ENCODE results near the gene TM4SF20. TPM values are rescaled to one million over a fixed set of nuclear protein-coding genes. Genes with fewer than 3 reads are reported as not detected.
"Not testable (repeated sequence)": the region's sequence is repeated elsewhere in the genome, so short reads cannot be mapped to it uniquely, and the experiment has no call there.

Gene TM4SF20
- total and polyA plus RNA-seq, 10 of the 15 experiments (the other 5 are each of a cell fraction or from before 2014, with no cell fraction given), result 0.04 to 0.07 TPM; not detected in 8

DNA sequence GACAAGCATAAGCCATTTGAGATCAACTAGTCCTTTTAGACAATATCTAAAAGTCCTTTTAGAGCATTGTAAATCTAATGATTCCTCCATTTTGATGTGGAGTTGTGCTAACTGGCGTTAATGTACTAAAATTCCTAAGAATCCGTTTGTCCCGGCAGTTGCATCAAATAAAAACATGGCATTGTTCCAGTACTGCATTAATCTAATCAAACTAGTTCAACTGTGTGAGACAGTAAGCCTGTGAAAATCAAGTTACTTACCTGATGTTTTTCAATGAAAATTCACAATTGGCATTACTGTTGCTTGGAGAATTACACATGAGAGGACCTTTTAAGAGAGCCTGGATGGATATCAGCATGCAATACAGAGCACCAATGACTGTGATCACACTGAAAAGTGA, 13.3 kb downstream of the TM4SF20 start:
- BruUV-seq (replicated peaks), result no TSS peak
- no peak overlapping the region for H3K9ac ChIP-seq (ENCODE audit: control insufficient read depth, insufficient read depth, low read length)
- ChIA-PET SMC1A (ENCODE audit: uncharacterized antibody, unreplicated experiment) (no interaction called here), POLR2A (no interaction called here), RAD21 (ENCODE audit: unreplicated experiment) (no interaction called here), CTCF (no interaction called here)
- no peak overlapping the region for H3K4me3 ChIP-seq
- no peaks in the 10 kb centered on the region for H3K79me2 ChIP-seq (ENCODE audit: control insufficient read depth, insufficient read depth, low read length)
- H2AFZ ChIP-seq (ENCODE audit: control insufficient read depth, low read depth, low read length), result no peak overlapping the region
- ATAC-seq (no peak), DNase-seq (ENCODE audit: low read depth, low spot score) (no peak), FAIRE-seq (no peak)
- no peaks in the 10 kb centered on the region for H3K9me3 ChIP-seq (replicated peaks; ENCODE audit: control insufficient read depth, insufficient read depth, low read length)
- 0 out of 4 replicates have a peak, but pooled peaks cover 0 to under 1% of the 10 kb centered on the region in 2 experiments for H3K36me3 ChIP-seq (ENCODE audit: control insufficient read depth in 2 of 2, insufficient read depth in 2 of 2, low read length in 1 of 2)
- in situ Hi-C loops (cut with MboI) (no loop called here), intact Hi-C loops (cut with micrococcal nuclease; ENCODE audit: unreplicated experiment) (no loop called here)
- TF ChIP-seq FOXK2 (IDR thresholded peaks at IDR 0.05) (no peak), MTA2 (IDR thresholded peaks at IDR 0.05; ENCODE audit: low read depth) (no peak), PAX5 (IDR thresholded peaks at IDR 0.05; ENCODE audit: borderline replicate concordance, low read depth, low read length) (no peak), BCL11A (IDR thresholded peaks at IDR 0.05; ENCODE audit: low read depth, low read length) (no peak), EED (IDR thresholded peaks at IDR 0.05; ENCODE audit: low read depth) (no peak), NR2C2 (IDR thresholded peaks at IDR 0.05; ENCODE audit: borderline replicate concordance, control insufficient read depth, insufficient read length, low read depth) (no peak)
- TF ChIP-seq, protein P1, sequence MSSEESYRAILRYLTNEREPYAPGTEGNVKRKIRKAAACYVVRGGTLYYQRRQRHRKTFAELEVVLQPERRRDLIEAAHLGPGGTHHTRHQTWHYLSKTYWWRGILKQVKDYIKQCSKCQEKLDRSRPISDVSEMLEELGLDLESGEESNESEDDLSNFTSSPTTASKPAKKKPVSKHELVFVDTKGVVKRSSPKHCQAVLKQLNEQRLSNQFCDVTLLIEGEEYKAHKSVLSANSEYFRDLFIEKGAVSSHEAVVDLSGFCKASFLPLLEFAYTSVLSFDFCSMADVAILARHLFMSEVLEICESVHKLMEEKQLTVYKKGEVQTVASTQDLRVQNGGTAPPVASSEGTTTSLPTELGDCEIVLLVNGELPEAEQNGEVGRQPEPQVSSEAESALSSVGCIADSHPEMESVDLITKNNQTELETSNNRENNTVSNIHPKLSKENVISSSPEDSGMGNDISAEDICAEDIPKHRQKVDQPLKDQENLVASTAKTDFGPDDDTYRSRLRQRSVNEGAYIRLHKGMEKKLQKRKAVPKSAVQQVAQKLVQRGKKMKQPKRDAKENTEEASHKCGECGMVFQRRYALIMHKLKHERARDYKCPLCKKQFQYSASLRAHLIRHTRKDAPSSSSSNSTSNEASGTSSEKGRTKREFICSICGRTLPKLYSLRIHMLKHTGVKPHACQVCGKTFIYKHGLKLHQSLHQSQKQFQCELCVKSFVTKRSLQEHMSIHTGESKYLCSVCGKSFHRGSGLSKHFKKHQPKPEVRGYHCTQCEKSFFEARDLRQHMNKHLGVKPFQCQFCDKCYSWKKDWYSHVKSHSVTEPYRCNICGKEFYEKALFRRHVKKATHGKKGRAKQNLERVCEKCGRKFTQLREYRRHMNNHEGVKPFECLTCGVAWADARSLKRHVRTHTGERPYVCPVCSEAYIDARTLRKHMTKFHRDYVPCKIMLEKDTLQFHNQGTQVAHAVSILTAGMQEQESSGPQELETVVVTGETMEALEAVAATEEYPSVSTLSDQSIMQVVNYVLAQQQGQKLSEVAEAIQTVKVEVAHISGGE (CRISPR knock-in tag; IDR thresholded peaks at IDR 0.05), result no peak
- TF ChIP-seq, protein P2, sequence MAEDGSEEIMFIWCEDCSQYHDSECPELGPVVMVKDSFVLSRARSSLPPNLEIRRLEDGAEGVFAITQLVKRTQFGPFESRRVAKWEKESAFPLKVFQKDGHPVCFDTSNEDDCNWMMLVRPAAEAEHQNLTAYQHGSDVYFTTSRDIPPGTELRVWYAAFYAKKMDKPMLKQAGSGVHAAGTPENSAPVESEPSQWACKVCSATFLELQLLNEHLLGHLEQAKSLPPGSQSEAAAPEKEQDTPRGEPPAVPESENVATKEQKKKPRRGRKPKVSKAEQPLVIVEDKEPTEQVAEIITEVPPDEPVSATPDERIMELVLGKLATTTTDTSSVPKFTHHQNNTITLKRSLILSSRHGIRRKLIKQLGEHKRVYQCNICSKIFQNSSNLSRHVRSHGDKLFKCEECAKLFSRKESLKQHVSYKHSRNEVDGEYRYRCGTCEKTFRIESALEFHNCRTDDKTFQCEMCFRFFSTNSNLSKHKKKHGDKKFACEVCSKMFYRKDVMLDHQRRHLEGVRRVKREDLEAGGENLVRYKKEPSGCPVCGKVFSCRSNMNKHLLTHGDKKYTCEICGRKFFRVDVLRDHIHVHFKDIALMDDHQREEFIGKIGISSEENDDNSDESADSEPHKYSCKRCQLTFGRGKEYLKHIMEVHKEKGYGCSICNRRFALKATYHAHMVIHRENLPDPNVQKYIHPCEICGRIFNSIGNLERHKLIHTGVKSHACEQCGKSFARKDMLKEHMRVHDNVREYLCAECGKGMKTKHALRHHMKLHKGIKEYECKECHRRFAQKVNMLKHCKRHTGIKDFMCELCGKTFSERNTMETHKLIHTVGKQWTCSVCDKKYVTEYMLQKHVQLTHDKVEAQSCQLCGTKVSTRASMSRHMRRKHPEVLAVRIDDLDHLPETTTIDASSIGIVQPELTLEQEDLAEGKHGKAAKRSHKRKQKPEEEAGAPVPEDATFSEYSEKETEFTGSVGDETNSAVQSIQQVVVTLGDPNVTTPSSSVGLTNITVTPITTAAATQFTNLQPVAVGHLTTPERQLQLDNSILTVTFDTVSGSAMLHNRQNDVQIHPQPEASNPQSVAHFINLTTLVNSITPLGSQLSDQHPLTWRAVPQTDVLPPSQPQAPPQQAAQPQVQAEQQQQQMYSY (CRISPR knock-in tag; IDR thresholded peaks at IDR 0.05), result no peak
- no peaks in the 10 kb centered on the region for H4K20me1 ChIP-seq (ENCODE audit: control insufficient read depth, insufficient read depth)
- no peaks in the 10 kb centered on the region for H3K4me1 ChIP-seq (ENCODE audit: control insufficient read depth, insufficient read depth, low read length)
- no peak overlapping the region for H3K27ac ChIP-seq (ENCODE audit: control insufficient read depth, insufficient read depth)
- no peak overlapping the region for H3K4me2 ChIP-seq (ENCODE audit: control insufficient read depth, insufficient read depth)
- H3K27me3 ChIP-seq (replicated peaks in 1 of 2; ENCODE audit: control insufficient read depth in 2 of 2, insufficient read depth in 2 of 2, low read length in 1 of 2), result no peaks in the 10 kb centered on the region
- 95% methylated on average over 3 of the region's 3 CpGs for WGBS (ENCODE audit: insufficient coverage, insufficient replicate concordance, low lambda C conversion rate, missing lambda C conversion rate)

DNA sequence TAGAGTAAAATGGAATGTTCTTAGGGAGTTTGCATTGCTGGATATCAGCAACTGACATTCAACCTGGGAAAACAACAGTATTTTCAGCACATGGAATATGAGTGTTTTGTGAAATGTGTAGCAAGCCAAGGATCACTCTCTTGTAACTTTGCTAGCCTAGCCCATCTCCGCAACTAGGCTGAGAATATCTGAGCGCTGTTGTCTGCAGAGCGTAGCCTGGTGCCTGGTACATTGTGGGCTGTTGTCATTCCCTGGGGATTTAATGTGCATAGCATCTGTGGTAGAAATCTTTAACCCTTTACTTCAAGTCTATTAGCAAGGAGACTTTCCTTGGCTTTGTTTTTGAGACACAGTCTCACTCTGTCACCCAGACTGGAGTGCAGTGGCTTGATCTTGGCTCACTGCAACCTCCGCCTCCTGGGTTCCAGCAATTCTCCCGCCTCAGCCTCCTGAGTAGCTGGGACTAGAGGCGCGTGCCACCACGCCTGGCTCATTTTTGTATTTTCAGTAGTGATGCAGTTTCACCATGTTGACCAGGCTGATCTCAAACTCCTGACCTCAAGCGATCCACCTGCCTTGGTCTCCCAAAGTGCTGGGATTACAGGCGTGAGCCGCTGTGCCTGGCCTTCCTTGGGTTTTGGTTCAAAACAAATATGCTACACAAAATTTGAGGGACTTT, 14.4 kb downstream of the TM4SF20 start:
- H3K27me3 ChIP-seq (replicated peaks in 1 of 2; ENCODE audit: control insufficient read depth in 2 of 2, insufficient read depth in 2 of 2, low read length in 1 of 2); H3K9me3 ChIP-seq (replicated peaks; ENCODE audit: control insufficient read depth, insufficient read depth, low read length); H2AFZ ChIP-seq (ENCODE audit: control insufficient read depth, low read depth, low read length); FAIRE-seq; in situ Hi-C loops (cut with MboI); DNase-seq (ENCODE audit: low read depth, low spot score); H3K9ac ChIP-seq (ENCODE audit: control insufficient read depth, insufficient read depth, low read length); H4K20me1 ChIP-seq (ENCODE audit: control insufficient read depth, insufficient read depth); intact Hi-C loops (cut with micrococcal nuclease; ENCODE audit: unreplicated experiment); BruUV-seq (replicated peaks); H3K79me2 ChIP-seq (ENCODE audit: control insufficient read depth, insufficient read depth, low read length); H3K27ac ChIP-seq (ENCODE audit: control insufficient read depth, insufficient read depth); H3K4me1 ChIP-seq (ENCODE audit: control insufficient read depth, insufficient read depth, low read length); H3K36me3 ChIP-seq (ENCODE audit: control insufficient read depth in 2 of 2, insufficient read depth in 2 of 2, low read length in 1 of 2); ATAC-seq; H3K4me2 ChIP-seq (ENCODE audit: control insufficient read depth, insufficient read depth); H3K4me3 ChIP-seq: not testable (repeated sequence)
- WGBS (ENCODE audit: insufficient coverage, insufficient replicate concordance, low lambda C conversion rate, missing lambda C conversion rate), result 94% methylated on average over 11 of the region's 11 CpGs
- ChIA-PET SMC1A (ENCODE audit: uncharacterized antibody, unreplicated experiment) (interaction anchor here (0.6 kb wide), 1 partner anchor 1195 kb away, joined by 3 read pairs; no protein-coding TSS in a partner anchor), RAD21 (ENCODE audit: unreplicated experiment) (interaction anchor here (0.6 kb wide), 1 partner anchor 165 kb away, joined by 3 read pairs; no protein-coding TSS in a partner anchor), POLR2A (interaction anchor here (0.6 kb wide), 1 partner anchor 391 kb away, joined by 5 read pairs; no protein-coding TSS in a partner anchor), CTCF (interaction anchor here (0.9 kb wide), 1 partner anchor 12 kb away, joined by 3 read pairs; no protein-coding TSS in a partner anchor)

All from GM12878 (cell line).